ENCODE results near the gene PTPRG. TPM values are rescaled to one million over a fixed set of nuclear protein-coding genes. Genes with fewer than 3 reads are reported as not detected.

The PTPRG gene
- total and polyA plus RNA-seq, 4 donors, result 3.6 to 35.6 (median 8.1) TPM

GRCh38 chr3:62164746-62165145 lies 603.4 kb downstream of the PTPRG start:
- no peak for TF ChIP-seq RXRA (IDR thresholded peaks at IDR 0.05)
- no peak for TF ChIP-seq MAX (IDR thresholded peaks at IDR 0.05)
- no peak for TF ChIP-seq YY1 (IDR thresholded peaks at IDR 0.05)
- no peak for TF ChIP-seq JUND (IDR thresholded peaks at IDR 0.05)
- no peak for TF ChIP-seq FOXA2 (IDR thresholded peaks at IDR 0.05)
- TF ChIP-seq TAF1 (conservative IDR thresholded peaks at IDR 0.05), result no peak
- no peak for TF ChIP-seq GABPA (IDR thresholded peaks at IDR 0.05 in 1 of 2, conservative IDR thresholded peaks at IDR 0.05 in 1 of 2)
- TF ChIP-seq, protein P1, sequence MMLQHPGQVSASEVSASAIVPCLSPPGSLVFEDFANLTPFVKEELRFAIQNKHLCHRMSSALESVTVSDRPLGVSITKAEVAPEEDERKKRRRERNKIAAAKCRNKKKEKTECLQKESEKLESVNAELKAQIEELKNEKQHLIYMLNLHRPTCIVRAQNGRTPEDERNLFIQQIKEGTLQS (IDR thresholded peaks at IDR 0.05), result no peak
- TF ChIP-seq SP1 (IDR thresholded peaks at IDR 0.05), result no peak
- no peak for TF ChIP-seq REST (IDR thresholded peaks at IDR 0.05)
- no peak for TF ChIP-seq NR2F2 (IDR thresholded peaks at IDR 0.05)
- no peak for TF ChIP-seq RAD21 (IDR thresholded peaks at IDR 0.05)
- TF ChIP-seq FOXA1 (IDR thresholded peaks at IDR 0.05), result no peak
- TF ChIP-seq, protein P2, sequence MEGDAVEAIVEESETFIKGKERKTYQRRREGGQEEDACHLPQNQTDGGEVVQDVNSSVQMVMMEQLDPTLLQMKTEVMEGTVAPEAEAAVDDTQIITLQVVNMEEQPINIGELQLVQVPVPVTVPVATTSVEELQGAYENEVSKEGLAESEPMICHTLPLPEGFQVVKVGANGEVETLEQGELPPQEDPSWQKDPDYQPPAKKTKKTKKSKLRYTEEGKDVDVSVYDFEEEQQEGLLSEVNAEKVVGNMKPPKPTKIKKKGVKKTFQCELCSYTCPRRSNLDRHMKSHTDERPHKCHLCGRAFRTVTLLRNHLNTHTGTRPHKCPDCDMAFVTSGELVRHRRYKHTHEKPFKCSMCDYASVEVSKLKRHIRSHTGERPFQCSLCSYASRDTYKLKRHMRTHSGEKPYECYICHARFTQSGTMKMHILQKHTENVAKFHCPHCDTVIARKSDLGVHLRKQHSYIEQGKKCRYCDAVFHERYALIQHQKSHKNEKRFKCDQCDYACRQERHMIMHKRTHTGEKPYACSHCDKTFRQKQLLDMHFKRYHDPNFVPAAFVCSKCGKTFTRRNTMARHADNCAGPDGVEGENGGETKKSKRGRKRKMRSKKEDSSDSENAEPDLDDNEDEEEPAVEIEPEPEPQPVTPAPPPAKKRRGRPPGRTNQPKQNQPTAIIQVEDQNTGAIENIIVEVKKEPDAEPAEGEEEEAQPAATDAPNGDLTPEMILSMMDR (IDR thresholded peaks at IDR 0.05; ENCODE audit: low read depth, low read length, missing input control), result no peak
- TF ChIP-seq HNF4A (conservative IDR thresholded peaks at IDR 0.05), result no peak
- no peaks in the 10 kb centered on the region for H3K27me3 ChIP-seq (ENCODE audit: control insufficient read depth in 4 of 4, insufficient read depth in 4 of 4, low read length in 3 of 4)
- no peak overlapping the region for H3K9ac ChIP-seq (ENCODE audit: low read depth in 1 of 2, low read length in 2 of 2)
- DNase-seq (ENCODE audit: low spot score), result no peak
- no peaks in the 10 kb centered on the region for H3K4me1 ChIP-seq (ENCODE audit: control insufficient read depth in 4 of 4, insufficient read depth in 4 of 4, low read length in 3 of 4)
- no peak overlapping the region for H3K27ac ChIP-seq (ENCODE audit: low read depth in 1 of 2, low read length in 2 of 2)
- WGBS, result 83% methylated on average over 5 of the region's 5 CpGs
- H3K4me3 ChIP-seq (ENCODE audit: low read depth in 1 of 3, low read length in 3 of 3), result no peak overlapping the region
- peaks cover 0 to 3% (median 0%) of the 10 kb centered on the region in 4 donors for H3K36me3 ChIP-seq (ENCODE audit: control insufficient read depth in 4 of 4, insufficient read depth in 3 of 4, low read depth in 1 of 4, low read length in 3 of 4)
- no peaks in the 10 kb centered on the region for H3K9me3 ChIP-seq (ENCODE audit: control insufficient read depth in 4 of 4, low read length in 3 of 4)

DNA sequence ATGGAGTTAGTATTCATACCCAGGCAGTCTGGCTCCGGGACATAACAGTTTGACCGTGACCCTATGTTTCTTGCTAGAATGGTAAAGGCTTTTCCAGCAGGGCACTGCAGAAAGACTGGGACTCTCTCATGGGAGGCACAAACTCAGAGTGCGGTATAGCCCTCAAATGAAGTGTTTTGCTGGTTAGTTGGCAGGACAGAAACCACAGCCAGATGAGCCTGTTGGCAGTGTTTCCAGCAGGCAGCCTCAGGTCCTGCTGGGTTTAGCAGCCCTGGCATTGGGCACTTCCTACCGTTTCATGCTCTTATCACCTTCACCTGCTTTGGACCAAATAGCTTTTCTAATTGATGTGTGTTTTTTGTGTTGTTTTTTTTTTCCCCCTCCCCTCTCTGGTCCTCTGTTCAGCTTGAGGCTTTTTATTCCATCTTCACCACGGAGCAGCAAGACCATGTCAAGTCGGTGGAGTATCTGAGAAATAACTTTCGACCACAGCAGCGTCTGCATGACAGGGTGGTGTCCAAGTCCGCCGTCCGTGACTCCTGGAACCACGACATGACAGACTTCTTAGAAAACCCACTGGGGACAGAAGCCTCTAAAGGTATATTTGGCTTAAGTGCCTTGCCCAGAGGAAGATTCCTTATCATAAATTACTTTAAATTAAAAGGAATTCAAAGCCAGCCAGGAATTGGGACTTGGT lies 606.3 kb downstream of the PTPRG start:
- Histone ChIP-seq H3K27me3 (ENCODE audit: control insufficient read depth in 4 of 4, insufficient read depth in 4 of 4, low read length in 3 of 4) (no peaks in the 10 kb centered on the region), H3K9ac (ENCODE audit: low read depth in 1 of 2, low read length in 2 of 2) (no peak overlapping the region), H3K27ac (ENCODE audit: low read depth in 1 of 2, low read length in 2 of 2) (no peak overlapping the region), H3K9me3 (ENCODE audit: control insufficient read depth in 4 of 4, low read length in 3 of 4) (no peaks in the 10 kb centered on the region), H3K4me1 (ENCODE audit: control insufficient read depth in 4 of 4, insufficient read depth in 4 of 4, low read length in 3 of 4) (no peaks in the 10 kb centered on the region), H3K4me3 (ENCODE audit: low read depth in 1 of 3, low read length in 3 of 3) (no peak overlapping the region), H3K36me3 (ENCODE audit: control insufficient read depth in 4 of 4, insufficient read depth in 3 of 4, low read depth in 1 of 4, low read length in 3 of 4) (peaks cover 0 to 1% (median 0%) of the 10 kb centered on the region in 4 donors)
- DNase-seq (ENCODE audit: low spot score), result no peak
- TF ChIP-seq TAF1 (conservative IDR thresholded peaks at IDR 0.05), result no peak
- no peak for TF ChIP-seq JUND (IDR thresholded peaks at IDR 0.05)
- TF ChIP-seq YY1 (IDR thresholded peaks at IDR 0.05), result no peak
- no peak for TF ChIP-seq HNF4G (IDR thresholded peaks at IDR 0.05)
- no peak for TF ChIP-seq RXRA (IDR thresholded peaks at IDR 0.05)
- TF ChIP-seq FOXA1 (IDR thresholded peaks at IDR 0.05), result no peak
- no peak for TF ChIP-seq SP1 (IDR thresholded peaks at IDR 0.05)
- TF ChIP-seq, protein P2 (IDR thresholded peaks at IDR 0.05; ENCODE audit: low read depth, low read length, missing input control), result no peak
- 95% methylated on average over 12 of the region's 12 CpGs for WGBS

Measured in liver (tissue), 9 donors.